ENCODE results near the gene ALPI.

The ALPI gene

GRCh38 chr2:232501331-232501771 lies 45.4 kb downstream of the ALPI start:
- no peak for DNase-seq (ENCODE audit: low spot score)

GRCh38 chr2:232501794-232502390 lies 45.9 kb downstream of the ALPI start:
- DNase-seq (ENCODE audit: low spot score), result no peak

GRCh38 chr2:232502511-232502910 lies 46.6 kb downstream of the ALPI start:
- DNase-seq (ENCODE audit: low spot score), result no peak

GRCh38 chr2:232502911-232503808 lies 47.2 kb downstream of the ALPI start:
- DNase-seq (ENCODE audit: low spot score), result peak; percentile 59

GRCh38 chr2:232503809-232504323 lies 47.9 kb downstream of the ALPI start:
- DNase-seq (ENCODE audit: low spot score), result no peak

GRCh38 chr2:232504438-232504837 lies 48.5 kb downstream of the ALPI start:
- DNase-seq (ENCODE audit: low spot score), result no peak

- no peak for DNase-seq (ENCODE audit: low spot score)
These were observed 49.9 kb downstream of the ALPI start for GRCh38 chr2:232505856-232506255.

GRCh38 chr2:232506709-232507108 lies 50.8 kb downstream of the ALPI start:
- DNase-seq (ENCODE audit: low spot score), result no peak

GRCh38 chr2:232508251-232508650 lies 52.3 kb downstream of the ALPI start:
- no peak for DNase-seq (ENCODE audit: low spot score)

Measured in HuH-7 (cell line).